ENCODE data around the gene SH2D6.
"Not testable (repeated sequence)": the region's sequence is repeated elsewhere in the genome, so short reads cannot be mapped to it uniquely, and the experiment has no call there.

SH2D6 gene

GRCh38 chr2:85418132-85419008 lies at the start of gene SH2D6:
TSS of gene SH2D6 (plus strand) at chr2:85418714. CDS start at chr2:85429466, 10,752 bp downstream.
- peak; percentile 79 for DNase-seq (ENCODE audit: low read depth)

DNA sequence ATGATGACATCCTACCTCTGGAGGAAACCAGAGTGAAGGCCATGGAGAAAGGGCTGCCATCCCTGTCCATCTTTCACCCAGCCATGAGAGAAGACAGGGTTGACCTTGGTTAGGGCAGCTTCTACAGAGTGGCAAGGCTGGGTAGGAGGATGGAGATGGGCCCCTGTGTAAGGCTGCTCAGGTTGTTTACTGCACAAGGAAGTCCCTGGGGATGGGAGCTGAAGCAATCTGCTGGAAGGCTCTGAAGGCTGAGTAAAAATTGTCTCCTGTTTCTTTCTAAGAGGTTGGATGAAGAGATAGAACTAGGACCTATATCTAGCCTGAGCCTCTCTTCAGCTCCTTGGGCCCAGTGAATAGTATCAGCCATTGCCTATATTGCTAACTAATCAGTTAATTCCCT lies 49.6 kb upstream of the SH2D6 start:
- no peak for DNase-seq (ENCODE audit: low read depth)

DNA sequence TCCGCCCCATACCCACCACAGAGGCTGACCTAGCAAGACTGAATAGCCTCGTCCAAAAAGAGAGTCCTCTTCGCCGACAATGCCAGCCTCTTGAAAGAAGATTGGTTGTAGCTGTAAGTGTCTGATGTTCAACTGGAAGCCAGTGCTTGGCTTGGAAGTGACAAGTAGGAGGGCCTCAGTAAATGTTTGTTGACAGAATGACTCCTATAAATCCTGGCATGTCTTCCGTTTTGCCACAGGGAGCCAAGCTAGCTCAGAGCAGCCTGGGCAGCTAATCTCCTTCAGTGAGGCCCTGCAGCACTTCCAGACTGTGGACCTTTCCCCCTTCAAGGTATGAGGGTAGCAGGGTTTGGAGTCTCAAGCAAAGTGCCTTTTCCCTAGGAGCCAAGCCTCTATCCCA lies 49.0 kb upstream of the SH2D6 start:
- no peak for DNase-seq (ENCODE audit: low read depth)

DNA sequence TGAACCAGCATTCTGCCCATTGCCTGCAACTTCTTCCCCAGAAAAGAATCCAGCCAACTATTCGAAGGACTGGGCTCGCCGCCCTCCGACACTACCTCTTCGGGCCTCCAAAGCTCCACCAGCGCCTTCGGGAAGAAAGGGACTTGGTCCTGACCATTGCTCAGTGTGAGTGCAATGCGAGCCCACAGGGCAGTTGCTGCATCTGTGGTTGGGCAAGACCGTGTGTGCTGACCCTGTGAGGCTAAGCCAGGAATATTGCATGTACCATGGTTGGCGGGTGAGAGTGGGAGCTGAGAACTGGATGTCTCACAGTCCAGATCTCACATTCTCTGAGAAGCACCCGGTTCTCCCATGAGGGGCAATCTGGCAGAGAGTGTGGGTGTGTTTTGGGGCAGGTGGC lies 47.5 kb upstream of the SH2D6 start:
- DNase-seq (ENCODE audit: low read depth) = no peak

DNA sequence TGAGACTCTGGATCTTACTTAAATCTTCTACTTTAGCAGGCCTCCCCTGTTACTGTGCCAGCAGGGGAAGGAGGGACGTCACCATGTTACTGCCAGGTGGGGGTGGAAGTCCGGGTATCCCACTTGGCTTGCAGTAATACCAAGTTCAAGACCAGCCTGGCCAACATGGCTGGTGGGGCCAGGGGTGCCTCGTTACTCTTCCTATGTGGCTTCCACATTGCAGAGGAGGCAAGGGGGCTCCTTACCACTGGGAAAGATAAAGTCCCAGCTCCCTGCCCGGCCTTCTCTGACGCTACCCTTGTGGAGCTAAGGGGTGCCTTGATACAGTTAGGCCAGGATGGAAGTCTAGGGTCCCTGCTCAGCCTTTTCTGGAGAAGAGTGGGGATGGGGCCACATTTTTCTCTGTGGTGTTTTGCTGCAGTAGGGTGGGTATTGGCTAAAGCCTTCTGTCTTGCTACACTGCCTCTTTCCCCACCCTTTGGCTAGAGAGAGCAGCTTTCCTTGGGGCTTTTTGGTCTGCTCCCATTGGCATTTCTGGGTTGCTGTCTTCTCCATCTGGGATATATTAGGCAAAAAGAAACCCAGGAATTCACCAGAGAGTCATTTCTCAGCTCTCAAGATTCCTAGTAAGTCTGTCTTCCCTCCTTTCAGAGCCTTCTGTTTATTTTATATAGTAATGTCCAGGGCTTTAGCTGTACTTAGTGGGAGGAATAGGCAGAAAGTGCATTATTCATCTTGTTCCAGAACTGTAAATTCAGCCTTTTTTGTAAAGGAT lies 42.0 kb upstream of the SH2D6 start:
- no peak for DNase-seq (ENCODE audit: low read depth)

DNA sequence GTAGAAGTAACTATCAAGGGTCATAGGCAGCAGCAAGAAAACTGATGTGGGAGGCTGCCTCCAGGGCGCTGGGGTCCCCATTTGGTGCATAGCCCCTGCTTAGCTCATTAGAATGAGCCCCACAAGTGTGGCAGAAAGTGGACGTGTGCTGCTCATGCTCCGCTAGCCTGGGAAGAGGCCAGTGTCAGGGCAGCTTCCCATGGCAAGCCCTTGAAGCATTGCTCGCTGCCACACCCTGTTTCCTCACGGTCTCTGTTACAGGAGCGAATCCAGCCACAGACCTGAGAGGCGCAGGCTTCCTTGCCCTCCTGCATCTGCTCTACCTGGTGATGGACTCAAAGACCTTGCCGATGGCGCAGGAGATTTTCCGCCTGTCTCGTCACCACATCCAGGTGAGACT lies 41.4 kb upstream of the SH2D6 start:
- no peak for DNase-seq (ENCODE audit: low read depth)

DNA sequence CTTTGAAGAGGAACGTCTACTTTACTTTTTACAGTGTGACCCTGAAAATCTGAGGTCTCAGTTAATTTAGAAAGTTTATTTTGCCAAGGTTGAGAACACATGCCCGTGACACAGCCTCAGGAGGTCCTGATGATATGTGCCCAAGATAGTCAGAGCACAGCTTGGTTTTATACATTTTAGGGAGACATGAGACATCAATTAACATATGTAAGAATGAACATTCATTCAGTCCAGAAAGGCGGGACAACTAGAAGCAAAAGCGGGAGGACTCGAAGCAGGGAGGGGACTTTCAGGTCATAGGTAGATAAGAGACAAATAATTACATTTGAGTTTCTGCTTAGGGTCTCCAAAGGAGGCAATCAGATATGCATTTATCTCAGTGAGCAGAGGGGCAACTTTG lies 40.3 kb upstream of the SH2D6 start:
- no peak for DNase-seq (ENCODE audit: low read depth)

GRCh38 chr2:85380048-85380447 lies 38.5 kb upstream of the SH2D6 start:
- no peak for DNase-seq (ENCODE audit: low read depth)

DNA sequence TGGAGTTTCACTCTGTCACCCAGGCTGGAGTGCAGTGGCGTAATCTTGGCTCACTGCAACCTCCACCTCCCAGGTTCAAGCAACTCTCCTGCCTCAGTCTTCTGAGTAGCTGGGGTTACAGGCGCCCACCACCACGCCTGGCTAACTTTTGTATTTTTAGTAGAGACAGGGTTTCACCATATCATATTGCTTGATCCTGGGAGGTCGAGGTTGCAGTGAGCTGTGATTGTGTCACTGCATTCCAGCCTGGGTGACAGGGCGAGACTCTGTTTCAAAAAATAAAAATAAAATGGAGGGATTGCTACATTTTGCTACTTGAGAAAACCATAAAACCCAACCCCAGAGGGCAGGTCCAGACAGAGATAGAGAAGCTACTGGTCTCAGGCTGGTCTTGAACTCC lies 35.4 kb upstream of the SH2D6 start:
- not testable (repeated sequence) for DNase-seq (ENCODE audit: low read depth)

- DNase-seq (ENCODE audit: low read depth) = no peak
These were observed 34.7 kb upstream of the SH2D6 start for GRCh38 chr2:85383850-85384249.

GRCh38 chr2:85385746-85386145 lies 32.8 kb upstream of the SH2D6 start:
- no peak for DNase-seq (ENCODE audit: low read depth)

GRCh38 chr2:85387754-85388153 lies 30.8 kb upstream of the SH2D6 start:
- DNase-seq (ENCODE audit: low read depth) = no peak

GRCh38 chr2:85388878-85389538 lies 29.5 kb upstream of the SH2D6 start:
- DNase-seq (ENCODE audit: low read depth) = no peak

- DNase-seq (ENCODE audit: low read depth) = peak; percentile 56
These were observed 27.4 kb upstream of the SH2D6 start for GRCh38 chr2:85390941-85391669.

DNA sequence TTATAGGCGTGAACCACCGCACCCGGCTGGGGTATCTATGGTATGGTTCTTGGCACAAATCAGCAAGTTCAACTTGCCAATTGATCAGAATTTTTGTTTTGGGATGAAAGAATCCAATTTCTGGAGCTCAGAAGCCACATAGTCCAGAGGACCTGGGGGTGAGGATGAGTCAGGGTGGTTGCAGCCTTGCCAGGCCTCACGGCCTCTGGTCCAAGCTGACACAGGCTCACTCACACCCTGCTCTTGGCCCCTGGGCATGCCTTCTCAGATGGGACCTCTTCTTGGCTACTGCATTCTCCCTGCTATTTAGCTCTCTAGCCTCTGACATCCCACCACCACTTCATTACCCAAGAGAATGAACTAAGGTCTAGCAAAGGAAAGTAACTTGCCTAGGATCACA lies 24.7 kb upstream of the SH2D6 start:
- no peak for DNase-seq (ENCODE audit: low read depth)

DNA sequence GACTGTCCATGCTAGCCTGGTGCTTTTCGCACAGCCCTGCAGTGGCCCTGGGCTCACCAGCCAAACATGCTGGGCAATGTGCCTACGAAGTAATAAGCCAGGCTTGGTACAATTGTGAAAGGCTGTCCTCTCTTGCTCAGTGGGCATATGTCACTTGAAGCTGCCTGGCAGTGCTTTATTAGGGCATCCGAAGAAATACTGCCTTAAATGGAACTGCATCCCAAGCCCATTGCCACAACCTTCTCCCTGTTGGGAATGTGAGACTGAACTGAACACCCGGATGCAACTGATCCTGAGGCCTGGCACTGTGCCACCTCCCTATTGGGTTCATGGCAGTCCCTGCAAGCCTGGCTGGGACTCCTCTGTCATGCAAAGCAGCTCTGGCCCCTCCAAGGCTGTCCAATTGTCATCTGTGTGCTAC lies 24.2 kb upstream of the SH2D6 start:
- no peak for DNase-seq (ENCODE audit: low read depth)

DNA sequence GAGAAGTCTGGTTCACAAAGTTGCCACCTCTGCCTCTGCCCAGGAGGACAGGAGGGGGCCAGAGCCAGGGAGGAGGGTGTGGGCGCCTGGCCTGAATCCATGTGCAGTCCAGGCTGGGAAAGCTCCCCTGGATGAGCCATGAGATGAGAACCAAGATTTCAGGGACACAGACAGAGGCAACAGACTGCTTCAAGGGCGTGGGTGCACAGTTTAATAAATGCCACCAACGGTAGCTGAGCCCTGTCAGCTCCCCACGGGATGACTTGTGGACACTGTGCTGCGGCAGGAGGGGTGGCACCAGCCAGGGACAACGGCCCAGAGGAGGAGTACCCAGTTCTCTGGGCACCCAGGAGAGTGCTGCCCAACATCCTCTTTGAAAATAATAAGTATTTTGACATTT lies 23.5 kb upstream of the SH2D6 start:
- DNase-seq (ENCODE audit: low read depth) = no peak

GRCh38 chr2:85395912-85396475 lies 22.5 kb upstream of the SH2D6 start:
- no peak for DNase-seq (ENCODE audit: low read depth)

DNA sequence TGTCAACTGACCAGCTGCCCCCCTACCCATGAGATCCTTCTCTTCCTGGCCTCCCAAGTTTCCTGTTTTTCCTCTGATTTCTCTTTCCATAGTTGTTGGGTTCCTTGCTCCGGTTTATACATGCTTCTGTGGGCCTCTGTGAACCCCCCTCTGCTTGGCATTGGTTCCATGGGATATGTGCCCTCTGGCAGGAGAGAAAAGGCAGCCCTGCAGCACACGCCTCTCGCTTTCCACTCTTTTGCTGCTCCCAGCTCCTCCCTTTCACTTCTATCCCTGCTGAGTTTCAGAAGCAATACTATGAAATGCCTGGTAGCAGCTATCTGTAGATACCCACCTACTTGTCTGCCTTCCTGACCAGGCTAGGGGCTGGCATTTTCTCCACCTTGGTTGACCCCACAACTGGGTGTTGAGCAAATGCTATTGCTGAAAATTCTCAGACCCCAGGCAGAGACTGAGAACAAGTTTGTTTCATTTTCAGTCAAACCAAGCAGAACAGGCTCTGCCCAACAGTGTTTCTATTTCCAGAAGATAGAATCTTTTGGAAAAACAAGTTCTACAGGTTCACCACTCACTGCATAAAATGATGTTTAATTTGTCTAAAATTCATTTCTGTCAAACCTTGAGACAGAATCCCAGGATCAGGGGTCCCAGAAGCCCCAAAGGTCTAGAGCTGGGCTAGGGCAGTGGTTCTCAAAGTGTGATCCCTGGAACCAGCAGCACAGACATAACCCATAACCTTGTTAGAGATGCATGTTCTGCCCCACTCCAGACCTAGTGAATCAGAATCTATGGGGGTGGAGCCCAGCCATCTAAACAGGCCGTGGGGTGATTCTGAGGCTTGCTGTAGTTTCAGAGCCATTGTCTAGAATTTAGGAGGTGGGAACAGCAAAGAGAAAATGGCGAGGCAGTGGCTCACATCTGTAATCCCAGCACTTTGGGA lies 21.7 kb upstream of the SH2D6 start:
- DNase-seq (ENCODE audit: low read depth) = no peak

- DNase-seq (ENCODE audit: low read depth) = no peak
These were observed 20.6 kb upstream of the SH2D6 start for GRCh38 chr2:85397925-85398331.

All from activated T-cell treated with anti-CD3 and anti-CD28 coated beads for 24 hours (primary cell).